Activated T-cell treated with anti-CD3 and anti-CD28 coated beads for 48 hours (primary cell): ENCODE data around the gene PPM1H.

Experiments used
- DNase-seq: peaks from one replicate; pipeline ENCODE4 v3.0.0-alpha.2; 2020; ENCODE audit warnings: low read depth

The PPM1H gene

GRCh38 chr12:62647586-62647985 lies 287.4 kb downstream of the PPM1H start:
- DNase-seq, result no peak

GRCh38 chr12:62646566-62646965 lies 288.4 kb downstream of the PPM1H start:
- DNase-seq, result no peak

- no peak for DNase-seq
These were observed 291.5 kb downstream of the PPM1H start for GRCh38 chr12:62643486-62643885.

GRCh38 chr12:62642486-62642885 lies 292.5 kb downstream of the PPM1H start:
- no peak for DNase-seq

- DNase-seq, result peak; percentile 23
These were observed 294.0 kb downstream of the PPM1H start for GRCh38 chr12:62640910-62641448.

GRCh38 chr12:62637679-62638078 lies 297.3 kb downstream of the PPM1H start:
- DNase-seq, result no peak

GRCh38 chr12:62635649-62636048 lies 299.3 kb downstream of the PPM1H start:
- DNase-seq, result no peak

GRCh38 chr12:62632411-62632918 lies 302.5 kb downstream of the PPM1H start:
- DNase-seq, result no peak

- DNase-seq, result peak; percentile 6
These were observed 303.2 kb downstream of the PPM1H start for GRCh38 chr12:62631471-62632410.

GRCh38 chr12:62629971-62630739 lies 304.8 kb downstream of the PPM1H start:
- no peak for DNase-seq

GRCh38 chr12:62629413-62629812 lies 305.5 kb downstream of the PPM1H start:
- DNase-seq, result no peak

- DNase-seq, result no peak
These were observed 307.8 kb downstream of the PPM1H start for GRCh38 chr12:62627181-62627580.

- no peak for DNase-seq
These were observed 309.7 kb downstream of the PPM1H start for GRCh38 chr12:62625228-62625627.

GRCh38 chr12:62622177-62622576 lies 312.8 kb downstream of the PPM1H start:
- no peak for DNase-seq

GRCh38 chr12:62621101-62621638 lies 313.8 kb downstream of the PPM1H start:
- DNase-seq, result no peak

- DNase-seq, result no peak
These were observed 316.0 kb downstream of the PPM1H start for GRCh38 chr12:62618930-62619329.

GRCh38 chr12:62618319-62618718 lies 316.6 kb downstream of the PPM1H start:
- no peak for DNase-seq

- no peak for DNase-seq
These were observed 321.9 kb downstream of the PPM1H start for GRCh38 chr12:62613081-62613480.

GRCh38 chr12:62606654-62607053 lies 328.3 kb downstream of the PPM1H start:
- no peak for DNase-seq

- DNase-seq, result no peak
These were observed 329.0 kb downstream of the PPM1H start for GRCh38 chr12:62605981-62606380.

GRCh38 chr12:62604871-62605270 lies 330.1 kb downstream of the PPM1H start:
- DNase-seq, result no peak

- DNase-seq, result no peak
These were observed 330.6 kb downstream of the PPM1H start for GRCh38 chr12:62604373-62604772.

- DNase-seq, result no peak
These were observed 331.2 kb downstream of the PPM1H start for GRCh38 chr12:62603811-62604098.
